SU-DHL-6 (cell line): ENCODE results near the gene OR8A1.

Experiments
- CTCF ChIP-seq: fragments of 200-600 bp; sonication (generic); IDR thresholded peaks from one replicate; pipeline ENCODE4 v1.5.1; 2017; ENCODE audit warnings: antibody characterized with exemption, mild to moderate bottlenecking, low read length, moderate library complexity; ENCODE audit not compliant: insufficient read depth, poor library complexity, severe bottlenecking
- EZH2phosphoT487 ChIP-seq: fragments of 200-600 bp; sonication (generic), shearing (Covaris generic); conservative IDR thresholded peaks from 2 replicates; pipeline ENCODE4 v1.6.1; 2018; ENCODE audit warnings: mild to moderate bottlenecking, antibody characterized with exemption, low read length, moderate library complexity, mixed read lengths

DNA sequence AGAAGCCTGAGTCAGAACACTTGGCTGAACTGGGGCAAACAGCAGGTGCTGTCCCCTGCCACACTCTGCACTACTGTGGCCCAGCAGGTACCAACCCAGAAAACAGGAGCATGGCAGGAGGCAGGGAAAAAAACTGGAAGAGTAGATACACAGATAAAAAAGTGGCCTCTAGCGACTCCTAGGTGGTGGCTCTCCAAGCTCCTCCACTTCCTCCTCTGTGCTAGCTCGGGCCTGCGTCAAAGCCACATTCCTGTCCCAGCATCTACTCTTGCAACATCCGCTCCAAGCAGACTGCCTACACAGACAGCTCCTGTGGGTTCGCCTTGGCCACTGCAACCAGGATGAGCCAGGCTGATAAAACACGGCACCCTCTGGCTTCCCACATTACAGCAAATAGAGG is 33.3 kb upstream of the OR8A1 start:
- TF ChIP-seq CTCF (no peak), EZH2phosphoT487 (no peak)
